OCI-LY3 (cell line): ENCODE results near the gene NFYB.

Experiments used
- EZH2phosphoT487 ChIP-seq: fragments of 200-600 bp; shearing (Covaris generic); IDR thresholded peaks from 2 replicates; pipeline ENCODE4 v1.6.1; 2018; ENCODE audit warnings: antibody characterized with exemption, mixed run types, low read depth
- TF ChIP-seq, protein P1 (sequence below): fragments of 200-600, 300-600 bp; sonication (generic); IDR thresholded peaks from 2 replicates; pipeline ENCODE4 v1.5.1; 2014; ENCODE audit warnings: antibody characterized with exemption, low read length, low read depth

DNA sequence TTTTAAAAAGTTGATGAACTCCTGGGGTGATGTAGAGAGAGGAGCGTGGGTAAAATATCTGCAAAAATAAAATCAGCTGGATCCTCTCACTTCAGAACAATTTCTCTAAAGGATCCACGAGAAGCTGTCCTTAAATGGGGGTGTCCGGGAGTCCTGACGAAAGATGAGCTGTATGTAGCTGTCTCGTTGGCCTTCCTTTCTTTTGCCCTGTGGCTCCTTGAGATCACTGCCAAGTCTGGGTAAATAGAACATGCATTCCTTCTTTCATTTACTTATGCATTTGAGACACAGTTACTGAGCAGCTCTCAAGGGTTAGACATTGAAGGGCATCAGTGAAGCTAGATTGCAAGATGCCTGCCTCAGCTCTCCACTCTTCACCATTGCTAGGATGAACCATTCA, 42.4 kb upstream of the NFYB start:
- TF ChIP-seq, protein P1, sequence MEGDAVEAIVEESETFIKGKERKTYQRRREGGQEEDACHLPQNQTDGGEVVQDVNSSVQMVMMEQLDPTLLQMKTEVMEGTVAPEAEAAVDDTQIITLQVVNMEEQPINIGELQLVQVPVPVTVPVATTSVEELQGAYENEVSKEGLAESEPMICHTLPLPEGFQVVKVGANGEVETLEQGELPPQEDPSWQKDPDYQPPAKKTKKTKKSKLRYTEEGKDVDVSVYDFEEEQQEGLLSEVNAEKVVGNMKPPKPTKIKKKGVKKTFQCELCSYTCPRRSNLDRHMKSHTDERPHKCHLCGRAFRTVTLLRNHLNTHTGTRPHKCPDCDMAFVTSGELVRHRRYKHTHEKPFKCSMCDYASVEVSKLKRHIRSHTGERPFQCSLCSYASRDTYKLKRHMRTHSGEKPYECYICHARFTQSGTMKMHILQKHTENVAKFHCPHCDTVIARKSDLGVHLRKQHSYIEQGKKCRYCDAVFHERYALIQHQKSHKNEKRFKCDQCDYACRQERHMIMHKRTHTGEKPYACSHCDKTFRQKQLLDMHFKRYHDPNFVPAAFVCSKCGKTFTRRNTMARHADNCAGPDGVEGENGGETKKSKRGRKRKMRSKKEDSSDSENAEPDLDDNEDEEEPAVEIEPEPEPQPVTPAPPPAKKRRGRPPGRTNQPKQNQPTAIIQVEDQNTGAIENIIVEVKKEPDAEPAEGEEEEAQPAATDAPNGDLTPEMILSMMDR, result no peak
- no peak for TF ChIP-seq EZH2phosphoT487
